ENCODE measurements around the gene MAG.

GRCh38 chr19:35308910-35309309 is 16.9 kb downstream of the MAG start:
- no peak for TF ChIP-seq SUZ12 (IDR thresholded peaks at IDR 0.05; ENCODE audit: extremely low read depth, insufficient read depth, insufficient read length)
- no peak for TF ChIP-seq YY1 (IDR thresholded peaks at IDR 0.05; ENCODE audit: insufficient read depth, insufficient read length)
- no peak for TF ChIP-seq ZNF274 (IDR thresholded peaks at IDR 0.05; ENCODE audit: low read depth, low read length)

Data from NT2/D1 (cell line).